CD8-positive, alpha-beta memory T cell (primary cell): ENCODE measurements around the gene CAMK2B. TPM values are rescaled to one million over a fixed set of nuclear protein-coding genes. Genes with fewer than 3 reads are reported as not detected.

Source experiments
- CTCF ChIA-PET: fragments of 350-600 bp; sonication (Branson Sonifier 250); formaldehyde crosslinking; loops from one replicate; lab custom pipeline; 2021; ENCODE audit warnings: antibody characterized with exemption; lab: Charles Lee
- POLR2A ChIA-PET: fragments of 350-600 bp; sonication (Branson Sonifier 250); formaldehyde crosslinking; loops from one replicate; lab custom pipeline; 2021; ENCODE audit warnings: antibody characterized with exemption; lab: Charles Lee
- DNase-seq, 5 donors: peaks; one replicate each; pipeline versions ENCODE4 v3.0.0 to v3.0.0-alpha.2; 2020 to 2022; ENCODE audit warnings: mixed read lengths in 1 of 5
- H3K27ac ChIP-seq: one replicate; pipeline ENCODE4 v1.7.0; 2013; ENCODE audit warnings: low read depth, mild to moderate bottlenecking, low read length, moderate library complexity
- H3K27me3 ChIP-seq: 2 replicates; pipeline ENCODE4 v1.7.0; 2013; ENCODE audit warnings: low read length, mild to moderate bottlenecking; ENCODE audit not compliant: insufficient read depth, poor library complexity, severe bottlenecking
- H3K36me3 ChIP-seq: 2 replicates; pipeline ENCODE4 v1.7.0; 2013; ENCODE audit warnings: mild to moderate bottlenecking, low read length, moderate library complexity; ENCODE audit not compliant: insufficient read depth
- H3K4me1 ChIP-seq: 2 replicates; pipeline ENCODE4 v1.7.0; 2013; ENCODE audit warnings: mild to moderate bottlenecking, low read length, moderate library complexity; ENCODE audit not compliant: insufficient read depth
- H3K4me3 ChIP-seq: 2 replicates; pipeline ENCODE4 v1.7.0; 2013; ENCODE audit warnings: mild to moderate bottlenecking, low read length
- H3K9me3 ChIP-seq: 2 replicates; pipeline ENCODE4 v1.7.0; 2013; ENCODE audit warnings: mild to moderate bottlenecking, low read length
- H3K27ac Mint-ChIP-seq, 8 donors: one replicate each; pipeline ENCODE4 v1.8.0; 2020 to 2021; ENCODE audit warnings: mixed read lengths in 8 of 8, mild to moderate bottlenecking in 6 of 8, inconsistent platforms in 3 of 8, moderate library complexity in 3 of 8
- H3K27me3 Mint-ChIP-seq, 2 donors: one replicate each; pipeline ENCODE4 v1.8.0; 2020 to 2021; ENCODE audit warnings: mixed read lengths in 2 of 2, mild to moderate bottlenecking in 1 of 2, moderate library complexity in 1 of 2
- H3K36me3 Mint-ChIP-seq, 3 donors: one replicate each; pipeline ENCODE4 v1.8.0; 2020 to 2021; ENCODE audit warnings: mixed read lengths in 3 of 3, inconsistent platforms in 1 of 3, mild to moderate bottlenecking in 1 of 3
- H3K4me1 Mint-ChIP-seq, 3 donors: one replicate each; pipeline ENCODE4 v1.8.0; 2020 to 2021; ENCODE audit warnings: mixed read lengths in 3 of 3, inconsistent platforms in 1 of 3, mild to moderate bottlenecking in 1 of 3
- H3K4me3 Mint-ChIP-seq, 7 donors: one replicate each; pipeline ENCODE4 v1.8.0; 2020 to 2021; ENCODE audit warnings: mixed read lengths in 7 of 7, mild to moderate bottlenecking in 6 of 7, moderate library complexity in 4 of 7, inconsistent platforms in 2 of 7
- H3K9me3 Mint-ChIP-seq, 5 donors: one replicate each; pipeline ENCODE4 v1.8.0; 2020 to 2022; ENCODE audit warnings: mixed read lengths in 5 of 5, mild to moderate bottlenecking in 3 of 5, moderate library complexity in 2 of 5, inconsistent platforms in 1 of 5
- polyA plus RNA-seq: library from polyadenylated mRNA; unstranded; fragments of 300-500 nt; fragmentation: Illumina TruSeq; gene quantifications from one replicate; pipeline ENCODE4 v1.2.3, GENCODE V29; 2021
- total RNA-seq, 2 experiments: library from RNA; stranded (reverse); gene quantifications; one replicate each; pipeline ENCODE4 v1.2.3, GENCODE V29; 2021

The CAMK2B gene
- total and polyA plus RNA-seq, 3 experiments from 2014 or later = 0.42 to 0.90 TPM; not detected in 1

DNA sequence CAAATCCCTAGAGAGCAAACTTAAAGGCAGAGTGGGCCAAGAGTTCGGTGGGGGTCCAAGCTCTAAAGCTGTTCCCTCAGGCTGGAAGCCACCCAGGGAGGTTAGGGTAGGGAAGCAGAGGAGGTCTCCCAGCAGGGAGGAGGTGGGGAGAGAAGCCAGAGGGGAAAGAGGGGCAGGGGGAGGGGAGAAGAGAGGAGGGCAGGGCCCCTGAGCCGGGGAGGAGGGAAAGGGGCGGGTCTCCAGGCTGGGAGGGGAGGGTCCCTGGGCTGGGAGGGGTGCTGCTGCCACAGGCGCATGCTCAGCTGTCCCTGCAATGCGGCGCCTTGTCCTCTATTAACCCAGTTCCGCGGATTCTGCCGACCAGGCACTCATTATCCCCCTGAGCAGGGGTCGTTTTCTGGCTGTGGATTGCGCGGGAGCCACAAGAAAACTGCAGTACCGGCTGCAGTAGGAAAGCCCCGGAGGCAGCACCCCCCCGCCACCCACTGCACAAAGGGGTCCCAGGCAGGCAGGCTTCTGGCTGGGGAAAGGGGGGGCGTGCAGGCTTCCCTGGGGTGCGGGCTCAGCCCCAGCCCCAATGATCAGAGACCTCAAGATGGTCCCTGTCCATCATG is 49.3 kb downstream of the CAMK2B start:
- no peak overlapping the region for H3K4me3 ChIP-seq
- peak in 1 of 5 donors; percentile 14 for DNase-seq

DNA sequence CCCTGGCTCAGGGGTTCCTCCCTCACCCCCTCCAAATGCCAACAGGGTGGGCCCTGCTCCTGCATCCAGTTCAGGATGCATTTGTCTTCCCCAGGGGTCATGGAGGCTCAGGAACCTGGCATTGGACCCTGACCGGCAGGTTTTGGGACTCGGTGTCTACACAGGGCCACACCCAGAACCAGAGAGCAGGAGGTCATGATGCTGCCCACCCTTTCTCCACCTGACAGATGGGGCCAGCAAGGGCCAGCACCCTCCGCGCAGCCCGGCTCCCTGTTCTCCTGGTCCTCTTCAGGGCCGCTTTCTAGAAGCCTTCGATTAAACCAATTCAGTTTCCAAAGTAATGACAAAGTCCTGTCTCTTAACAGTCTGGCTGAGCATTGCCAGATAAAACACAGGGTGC is 50.2 kb downstream of the CAMK2B start:
- no peak overlapping the region for H3K27ac ChIP-seq
- no peak overlapping the region for H3K4me3 ChIP-seq
- no peaks in the 10 kb centered on the region for H3K36me3 ChIP-seq
- DNase-seq = no peak
- H3K9me3 ChIP-seq = no peaks in the 10 kb centered on the region
- POLR2A ChIA-PET = no interaction called here
- H3K4me1 ChIP-seq = no peaks in the 10 kb centered on the region
- Mint-ChIP-seq H3K4me3 (no peak overlapping the region), H3K27ac (no peak overlapping the region), H3K27me3 (peaks cover 2 to 6% of the 10 kb centered on the region in 2 donors), H3K36me3 (no peaks in the 10 kb centered on the region), H3K4me1 (peaks cover 0 to 4% (median 3%) of the 10 kb centered on the region in 3 donors), H3K9me3 (no peaks in the 10 kb centered on the region)
- CTCF ChIA-PET = no interaction called here
- no peaks in the 10 kb centered on the region for H3K27me3 ChIP-seq

More for the DNA sequence above, 49.3 kb downstream of the CAMK2B start:
- Histone ChIP-seq H3K4me1 (no peaks in the 10 kb centered on the region), H3K36me3 (no peaks in the 10 kb centered on the region), H3K27me3 (no peaks in the 10 kb centered on the region), H3K9me3 (no peaks in the 10 kb centered on the region), H3K27ac (no peak overlapping the region)
- H3K9me3 Mint-ChIP-seq = no peaks in the 10 kb centered on the region
- peaks cover 2 to 6% of the 10 kb centered on the region in 2 donors for H3K27me3 Mint-ChIP-seq
- CTCF ChIA-PET = no interaction called here
- peaks cover 0 to 4% (median 3%) of the 10 kb centered on the region in 3 donors for H3K4me1 Mint-ChIP-seq
- H3K4me3 Mint-ChIP-seq = no peak overlapping the region
- H3K36me3 Mint-ChIP-seq = no peaks in the 10 kb centered on the region
- POLR2A ChIA-PET = no interaction called here
- no peak overlapping the region for H3K27ac Mint-ChIP-seq

DNA sequence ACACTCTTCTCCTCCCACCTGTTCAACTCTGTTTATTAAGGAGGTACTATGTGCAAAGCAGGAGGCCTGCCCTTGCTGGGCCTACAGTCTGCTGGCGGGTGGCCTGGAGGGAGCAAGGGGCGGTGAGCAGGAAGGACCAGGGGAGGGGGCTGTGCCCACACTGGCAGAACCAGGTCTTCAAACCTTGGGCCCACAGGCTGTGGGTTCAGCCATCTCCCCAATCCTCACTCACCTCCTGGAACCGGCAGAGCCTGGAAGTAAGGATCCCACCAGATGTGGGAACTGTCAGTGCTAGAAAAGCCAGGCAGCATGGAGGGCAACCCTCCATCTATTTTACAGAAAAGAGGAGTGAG is 50.8 kb downstream of the CAMK2B start:
- ChIA-PET POLR2A (no interaction called here), CTCF (no interaction called here)
- Histone ChIP-seq H3K4me1 (no peaks in the 10 kb centered on the region), H3K4me3 (no peak overlapping the region), H3K27me3 (no peaks in the 10 kb centered on the region), H3K36me3 (no peaks in the 10 kb centered on the region), H3K27ac (no peak overlapping the region), H3K9me3 (no peaks in the 10 kb centered on the region)
- Mint-ChIP-seq H3K27ac (no peak overlapping the region), H3K9me3 (no peaks in the 10 kb centered on the region), H3K4me1 (peaks cover 0 to 4% (median 3%) of the 10 kb centered on the region in 3 donors), H3K36me3 (no peaks in the 10 kb centered on the region), H3K27me3 (peaks cover 2 to 6% of the 10 kb centered on the region in 2 donors), H3K4me3 (no peak overlapping the region)
- DNase-seq = no peak

DNA sequence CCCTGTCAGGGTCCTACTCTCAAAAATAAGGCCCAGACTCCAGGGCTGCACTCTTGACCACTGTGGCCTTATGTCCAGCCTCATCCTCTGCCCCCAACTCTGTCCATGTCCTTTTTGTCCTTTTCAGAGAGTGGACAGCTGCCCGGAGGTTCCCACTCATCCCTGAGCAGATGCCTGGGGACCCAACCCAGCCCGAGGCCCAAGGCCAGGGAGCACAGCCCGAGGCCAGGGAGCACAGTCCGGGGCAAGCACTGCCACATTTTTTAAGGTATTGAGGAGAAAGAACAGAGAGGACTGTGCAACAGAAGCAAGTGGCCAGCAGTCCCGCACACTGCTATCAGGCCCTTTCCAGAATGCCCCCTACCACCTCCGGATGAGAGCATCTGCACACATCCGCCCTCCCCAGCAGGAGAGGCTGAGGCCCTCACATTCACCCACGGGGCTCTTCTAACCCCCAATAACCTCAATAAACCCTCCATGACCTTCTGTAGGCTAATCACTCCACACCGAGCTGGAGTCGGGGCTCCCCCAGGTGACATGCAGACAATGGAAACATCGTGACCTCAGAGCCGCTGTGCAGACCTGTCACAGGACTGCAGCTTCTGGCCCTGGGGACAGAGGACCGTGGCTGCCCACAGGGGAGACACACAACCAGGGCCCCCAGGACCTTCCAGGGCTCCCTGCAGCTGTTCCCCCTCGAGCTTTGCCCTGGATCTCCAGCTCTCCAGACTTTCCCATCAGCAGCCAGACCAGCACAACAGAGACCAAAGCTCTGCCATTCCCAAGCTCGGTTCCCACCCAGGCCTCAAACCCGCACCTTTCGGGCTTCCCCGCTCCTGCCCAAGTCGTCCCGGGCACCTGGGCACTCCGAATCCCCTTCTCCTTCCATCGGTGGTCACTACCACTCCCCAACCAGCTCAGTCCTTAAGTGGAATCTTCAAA is 51.4 kb downstream of the CAMK2B start:
- H3K27me3 Mint-ChIP-seq = peaks cover 2 to 8% of the 10 kb centered on the region in 2 donors
- Histone ChIP-seq H3K27me3 (no peaks in the 10 kb centered on the region), H3K27ac (no peak overlapping the region), H3K4me1 (no peaks in the 10 kb centered on the region), H3K9me3 (no peaks in the 10 kb centered on the region), H3K4me3 (no peak overlapping the region), H3K36me3 (no peaks in the 10 kb centered on the region)
- no peak overlapping the region for H3K4me3 Mint-ChIP-seq
- DNase-seq = no peak
- H3K36me3 Mint-ChIP-seq = no peaks in the 10 kb centered on the region
- peaks cover 0 to 4% (median 3%) of the 10 kb centered on the region in 3 donors for H3K4me1 Mint-ChIP-seq
- POLR2A ChIA-PET = no interaction called here
- peak overlapping the region in 1 of 8 donors; percentile 47 for H3K27ac Mint-ChIP-seq
- CTCF ChIA-PET = no interaction called here
- no peaks in the 10 kb centered on the region for H3K9me3 Mint-ChIP-seq

DNA sequence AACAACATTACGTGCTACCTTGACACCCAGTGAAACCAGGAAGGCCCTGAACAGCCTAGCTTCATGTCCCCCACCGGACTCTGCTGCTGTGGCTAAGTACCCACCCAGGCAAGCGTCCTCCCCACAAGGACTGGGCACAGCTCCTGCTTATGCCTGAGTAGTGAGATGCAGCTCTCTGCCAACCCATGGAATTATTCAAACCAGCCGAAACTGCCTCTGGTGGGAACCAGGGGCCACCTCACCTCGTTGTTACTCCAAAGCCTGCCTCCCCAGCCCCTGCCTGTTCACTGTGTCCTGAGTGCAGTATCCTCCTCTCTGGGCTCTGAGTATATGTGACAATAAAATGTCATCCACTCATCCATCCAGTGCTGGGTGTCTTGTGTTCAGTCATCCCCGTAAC is 52.4 kb downstream of the CAMK2B start:
- Histone ChIP-seq H3K27ac (no peak overlapping the region), H3K36me3 (no peaks in the 10 kb centered on the region), H3K4me3 (no peak overlapping the region), H3K9me3 (no peaks in the 10 kb centered on the region), H3K4me1 (no peaks in the 10 kb centered on the region), H3K27me3 (no peaks in the 10 kb centered on the region)
- ChIA-PET POLR2A (no interaction called here), CTCF (no interaction called here)
- H3K9me3 Mint-ChIP-seq = no peaks in the 10 kb centered on the region
- no peak overlapping the region for H3K4me3 Mint-ChIP-seq
- no peak for DNase-seq
- peaks cover 0 to 4% (median 3%) of the 10 kb centered on the region in 3 donors for H3K4me1 Mint-ChIP-seq
- no peaks in the 10 kb centered on the region for H3K36me3 Mint-ChIP-seq
- peak overlapping the region in 1 of 8 donors; percentile 59 for H3K27ac Mint-ChIP-seq
- H3K27me3 Mint-ChIP-seq = peaks cover 2 to 10% of the 10 kb centered on the region in 2 donors

DNA sequence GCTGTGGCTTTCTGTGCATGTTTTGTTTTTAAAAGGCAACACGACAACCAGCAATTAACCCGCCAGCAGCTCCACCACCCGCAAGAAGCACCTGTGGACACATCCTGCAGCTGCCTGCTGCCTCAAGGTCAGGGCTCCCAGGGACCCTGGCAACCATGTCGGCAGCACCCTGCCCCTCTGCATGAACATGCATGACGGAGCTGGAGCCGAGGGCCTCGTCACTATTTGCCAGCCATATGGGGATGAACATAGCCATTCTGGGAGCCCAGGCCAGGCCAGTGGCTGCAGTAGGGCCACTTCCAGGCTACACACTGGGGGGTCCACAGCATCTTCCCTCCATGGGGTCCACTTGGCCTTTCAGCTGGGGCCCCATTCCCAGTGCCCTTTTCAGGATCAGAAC is 52.9 kb downstream of the CAMK2B start:
- peaks cover 2 to 10% of the 10 kb centered on the region in 2 donors for H3K27me3 Mint-ChIP-seq
- no peak for DNase-seq
- H3K4me3 Mint-ChIP-seq = no peak overlapping the region
- Histone ChIP-seq H3K9me3 (no peaks in the 10 kb centered on the region), H3K27me3 (no peaks in the 10 kb centered on the region), H3K4me3 (no peak overlapping the region), H3K27ac (no peak overlapping the region), H3K4me1 (no peaks in the 10 kb centered on the region), H3K36me3 (no peaks in the 10 kb centered on the region)
- H3K27ac Mint-ChIP-seq = no peak overlapping the region
- H3K4me1 Mint-ChIP-seq = peaks cover 0 to 4% (median 3%) of the 10 kb centered on the region in 3 donors
- no peaks in the 10 kb centered on the region for H3K36me3 Mint-ChIP-seq
- POLR2A ChIA-PET = no interaction called here
- no peaks in the 10 kb centered on the region for H3K9me3 Mint-ChIP-seq
- CTCF ChIA-PET = no interaction called here

DNA sequence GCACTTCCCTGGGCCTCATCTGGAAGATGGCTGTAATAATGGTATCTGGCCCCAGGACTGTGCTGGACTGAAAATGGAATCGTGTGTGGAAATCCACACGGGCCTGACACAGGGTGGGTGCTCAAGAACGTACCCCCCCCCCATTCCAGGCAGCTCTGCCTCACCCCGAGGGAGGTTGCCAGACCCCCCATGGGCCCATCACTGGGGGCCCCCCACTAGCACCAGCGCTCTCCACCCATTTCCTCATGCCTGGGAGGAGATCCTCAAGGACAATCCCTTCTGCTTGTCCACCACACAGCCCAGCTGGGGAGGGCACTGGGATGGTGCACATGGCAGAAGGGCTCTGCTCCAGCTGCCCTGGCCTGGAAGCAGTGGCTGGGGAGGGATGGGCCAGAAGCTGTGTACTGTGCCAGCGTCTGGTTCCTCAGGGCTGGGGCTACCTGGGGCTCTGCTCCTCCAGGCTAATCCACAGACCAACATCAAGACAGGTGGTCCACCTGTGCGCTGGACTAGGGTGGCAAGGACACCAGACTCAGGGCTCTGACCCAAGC is 55.4 kb downstream of the CAMK2B start:
- POLR2A ChIA-PET = no interaction called here
- Mint-ChIP-seq H3K9me3 (no peaks in the 10 kb centered on the region), H3K27me3 (peaks cover 2 to 10% of the 10 kb centered on the region in 2 donors), H3K36me3 (no peaks in the 10 kb centered on the region), H3K27ac (no peak overlapping the region), H3K4me1 (peaks cover 0 to 4% (median 3%) of the 10 kb centered on the region in 3 donors), H3K4me3 (no peak overlapping the region)
- H3K4me3 ChIP-seq = no peak overlapping the region
- H3K27me3 ChIP-seq = no peaks in the 10 kb centered on the region
- CTCF ChIA-PET = no interaction called here
- no peaks in the 10 kb centered on the region for H3K9me3 ChIP-seq
- no peaks in the 10 kb centered on the region for H3K4me1 ChIP-seq
- H3K36me3 ChIP-seq = no peaks in the 10 kb centered on the region
- H3K27ac ChIP-seq = no peak overlapping the region
- DNase-seq = no peak

DNA sequence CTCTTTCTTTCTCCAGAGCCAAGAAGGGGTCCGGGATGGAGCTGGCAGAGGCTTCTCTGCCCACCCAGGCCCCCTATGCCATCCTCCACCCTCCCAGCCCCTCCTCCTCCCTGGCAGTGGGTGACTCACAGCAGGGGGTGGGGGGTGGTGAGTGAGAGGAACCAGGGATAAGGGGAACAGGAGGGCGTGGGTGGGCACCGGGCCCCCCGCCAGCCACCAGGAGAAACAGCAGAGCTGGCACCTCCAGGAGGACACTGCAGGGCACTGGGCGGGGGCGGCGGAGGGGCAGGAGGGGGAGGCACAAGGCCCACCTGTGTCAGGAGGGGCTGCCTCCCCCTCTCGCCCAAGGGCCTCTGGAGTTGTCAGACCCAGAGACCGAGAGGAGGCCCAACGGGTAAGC is 56.0 kb downstream of the CAMK2B start:
- Mint-ChIP-seq H3K4me1 (peaks cover 0 to 4% (median 3%) of the 10 kb centered on the region in 3 donors), H3K27ac (no peak overlapping the region), H3K27me3 (peaks cover 1 to 12% of the 10 kb centered on the region in 2 donors), H3K9me3 (no peaks in the 10 kb centered on the region), H3K4me3 (no peak overlapping the region), H3K36me3 (no peaks in the 10 kb centered on the region)
- ChIA-PET POLR2A (no interaction called here), CTCF (no interaction called here)
- no peak overlapping the region for H3K27ac ChIP-seq
- DNase-seq = no peak
- no peaks in the 10 kb centered on the region for H3K9me3 ChIP-seq
- no peaks in the 10 kb centered on the region for H3K27me3 ChIP-seq
- no peaks in the 10 kb centered on the region for H3K36me3 ChIP-seq
- no peaks in the 10 kb centered on the region for H3K4me1 ChIP-seq
- H3K4me3 ChIP-seq = no peak overlapping the region
